ENCODE measurements around the gene TMOD4.
"Not testable (repeated sequence)": the region's sequence is repeated elsewhere in the genome, so short reads cannot be mapped to it uniquely, and the experiment has no call there.

The TMOD4 gene

GRCh38 chr1:151175863-151176262, at the start of gene TMOD4:
TSS of gene TMOD4 (minus strand) at chr1:151175981. CDS start at chr1:151174875, 1,106 bp downstream.
- DNase-seq, result no peak

GRCh38 chr1:151222130-151222529, 46.3 kb upstream of the TMOD4 start:
- no peak for DNase-seq

- no peak for DNase-seq
Measured at GRCh38 chr1:151221616-151222015, 45.8 kb upstream of the TMOD4 start.

- no peak for DNase-seq
Measured at GRCh38 chr1:151213560-151213959, 37.8 kb upstream of the TMOD4 start.

- DNase-seq, result no peak
Measured at GRCh38 chr1:151211972-151212705, 36.4 kb upstream of the TMOD4 start.

GRCh38 chr1:151210830-151211229, 35.0 kb upstream of the TMOD4 start:
- no peak for DNase-seq

- not testable (repeated sequence) for DNase-seq
Measured at GRCh38 chr1:151205381-151205965, 29.7 kb upstream of the TMOD4 start.

- DNase-seq, result no peak
Measured at GRCh38 chr1:151199873-151200581, 24.2 kb upstream of the TMOD4 start.

- peak; percentile 100 for DNase-seq
Measured at GRCh38 chr1:151198254-151199127, 22.7 kb upstream of the TMOD4 start, which contains the start of gene PIP5K1A. TSS of gene PIP5K1A (plus strand) at chr1:151198552. CDS start at chr1:151198997, 445 bp downstream.

GRCh38 chr1:151197863-151198253, 22.1 kb upstream of the TMOD4 start:
- DNase-seq, result no peak

- DNase-seq, result peak; percentile 93
Measured at GRCh38 chr1:151196292-151196800, 20.6 kb upstream of the TMOD4 start.

GRCh38 chr1:151194894-151195594, 19.3 kb upstream of the TMOD4 start:
- not testable (repeated sequence) for DNase-seq

- no peak for DNase-seq
Measured at GRCh38 chr1:151193856-151194255, 18.1 kb upstream of the TMOD4 start.

GRCh38 chr1:151193304-151193703, 17.5 kb upstream of the TMOD4 start:
- DNase-seq, result no peak

- DNase-seq, result no peak
Measured at GRCh38 chr1:151192047-151192446, 16.3 kb upstream of the TMOD4 start.

- peak; percentile 96 for DNase-seq
Measured at GRCh38 chr1:151189637-151190445, 14.1 kb upstream of the TMOD4 start, which contains the start of gene VPS72. TSS of gene VPS72 (minus strand) at chr1:151190197. CDS start at chr1:151190121, 76 bp downstream.

- not testable (repeated sequence) for DNase-seq
Measured at GRCh38 chr1:151188667-151189066, 12.9 kb upstream of the TMOD4 start.

- no peak for DNase-seq
Measured at GRCh38 chr1:151187205-151187604, 11.4 kb upstream of the TMOD4 start.

GRCh38 chr1:151184211-151184610, 8.4 kb upstream of the TMOD4 start:
- no peak for DNase-seq

GRCh38 chr1:151176514-151177045, 799 bp upstream of the TMOD4 start:
- no peak for DNase-seq
